Measurements from ENCODE around the gene NOXRED1. TPM values are rescaled to one million over a fixed set of nuclear protein-coding genes. Genes with fewer than 3 reads are reported as not detected.

Gene NOXRED1
- total RNA-seq, 1 donor from 2014 or later, result 0.04 TPM

GRCh38 chr14:77459072-77459723 lies 35.9 kb upstream of the NOXRED1 start:
- peak overlapping the region; percentile 88 for H3K4me3 ChIP-seq (ENCODE audit: low read depth, low read length)
- no peaks in the 10 kb centered on the region for H3K27me3 ChIP-seq (ENCODE audit: control insufficient read depth, insufficient read depth, low read length)

GRCh38 chr14:77458249-77458950 lies 35.1 kb upstream of the NOXRED1 start:
- no peak for DNase-seq (ENCODE audit: low read depth)
- Histone ChIP-seq H3K36me3 (ENCODE audit: control insufficient read depth, insufficient read depth, low read length) (no peaks in the 10 kb centered on the region), H3K27me3 (ENCODE audit: control insufficient read depth, insufficient read depth, low read length) (no peaks in the 10 kb centered on the region), H3K4me3 (ENCODE audit: low read depth, low read length) (peak overlapping the region; percentile 88)
- no peak for TF ChIP-seq CTCF (IDR thresholded peaks at IDR 0.05; ENCODE audit: insufficient read depth, low read length, poor library complexity, severe bottlenecking)

More at GRCh38 chr14:77459072-77459723, 35.9 kb upstream of the NOXRED1 start:
- DNase-seq (ENCODE audit: low read depth), result peak; percentile 25
- peaks cover 1% of the 10 kb centered on the region for H3K36me3 ChIP-seq (ENCODE audit: control insufficient read depth, insufficient read depth, low read length)
- TF ChIP-seq CTCF (IDR thresholded peaks at IDR 0.05; ENCODE audit: insufficient read depth, low read length, poor library complexity, severe bottlenecking), result peak; percentile 75

- peak; percentile 99 for DNase-seq (ENCODE audit: low read depth)
- TF ChIP-seq CTCF (IDR thresholded peaks at IDR 0.05; ENCODE audit: insufficient read depth, low read length, poor library complexity, severe bottlenecking), result no peak
- H3K4me3 ChIP-seq (ENCODE audit: low read depth, low read length), result peak within 1 kb of the TSS; percentile 88
- H3K27me3 ChIP-seq (ENCODE audit: control insufficient read depth, insufficient read depth, low read length), result no peaks in the 10 kb centered on the region
- H3K36me3 ChIP-seq (ENCODE audit: control insufficient read depth, insufficient read depth, low read length), result no peaks in the 10 kb centered on the region
These were observed 34.4 kb upstream of the NOXRED1 start, which contains the start of the genes AHSA1 and VIPAS39 for GRCh38 chr14:77457522-77458248. AHSA1 (plus strand) TSS chr14:77458093; CDS start chr14:77458190, 97 bp downstream. VIPAS39 (minus strand) TSS chr14:77457601; CDS start chr14:77454102, 3,499 bp downstream.

- H3K36me3 ChIP-seq (ENCODE audit: control insufficient read depth, insufficient read depth, low read length), result no peaks in the 10 kb centered on the region
- H3K27me3 ChIP-seq (ENCODE audit: control insufficient read depth, insufficient read depth, low read length), result no peaks in the 10 kb centered on the region
- no peak for DNase-seq (ENCODE audit: low read depth)
- no peak for TF ChIP-seq CTCF (IDR thresholded peaks at IDR 0.05; ENCODE audit: insufficient read depth, low read length, poor library complexity, severe bottlenecking)
- H3K4me3 ChIP-seq (ENCODE audit: low read depth, low read length), result peak overlapping the region; percentile 88
These were observed 33.8 kb upstream of the NOXRED1 start for GRCh38 chr14:77457115-77457521.

- DNase-seq (ENCODE audit: low read depth), result no peak
- Histone ChIP-seq H3K4me3 (ENCODE audit: low read depth, low read length) (peak overlapping the region; percentile 88), H3K36me3 (ENCODE audit: control insufficient read depth, insufficient read depth, low read length) (no peaks in the 10 kb centered on the region), H3K27me3 (ENCODE audit: control insufficient read depth, insufficient read depth, low read length) (no peaks in the 10 kb centered on the region)
- TF ChIP-seq CTCF (IDR thresholded peaks at IDR 0.05; ENCODE audit: insufficient read depth, low read length, poor library complexity, severe bottlenecking), result no peak
These were observed 32.8 kb upstream of the NOXRED1 start for GRCh38 chr14:77455966-77456640.

Data from kidney epithelial cell (primary cell).